Stimulated activated CD4-positive, alpha-beta T cell treated with anti-CD3 and anti-CD28 coated beads, TNF-alpha, amount 100 ng/mL, for 48 hours (primary cell): Measurements from ENCODE around the gene DEF6.

Experiments
- DNase-seq, 3 donors: peaks; one replicate each; pipeline ENCODE4 v3.0.0-alpha.2; 2020; ENCODE audit warnings: low read depth in 3 of 3

DEF6 gene

DNA sequence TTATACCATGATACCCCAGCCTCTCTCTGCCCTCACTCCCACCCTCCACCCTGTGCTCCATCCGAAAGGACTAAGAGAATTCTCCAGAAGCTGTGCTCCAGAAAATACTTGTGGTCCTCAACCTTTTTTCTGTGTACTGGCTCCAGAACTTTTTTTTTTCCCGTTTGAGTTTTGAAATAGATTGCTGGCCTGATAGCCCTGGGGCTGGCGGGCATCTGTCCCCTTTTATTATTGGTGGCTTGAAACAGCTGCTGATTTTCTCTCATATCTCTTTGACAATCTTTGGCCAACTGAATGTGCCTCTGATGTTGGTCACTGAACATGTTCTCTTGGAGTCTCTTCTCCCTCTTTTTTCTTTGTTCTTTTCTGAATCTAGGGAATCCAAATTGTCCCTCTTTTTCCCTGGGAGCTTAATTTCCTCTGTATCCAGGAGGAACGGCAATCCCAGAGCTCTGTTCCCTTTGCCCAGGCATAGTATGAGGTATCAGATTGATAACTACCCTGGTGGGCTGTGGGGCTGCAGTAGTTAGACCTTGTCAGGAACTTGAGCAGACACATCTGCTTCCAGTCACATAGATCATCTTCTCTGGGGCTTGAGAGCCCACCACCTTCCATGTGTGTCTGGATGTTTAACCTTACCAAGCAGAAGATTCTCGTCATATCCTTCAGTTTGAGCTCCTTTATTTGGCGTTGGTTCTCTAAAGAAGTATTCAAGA, 46.4 kb downstream of the DEF6 start:
- DNase-seq = no peak

DNA sequence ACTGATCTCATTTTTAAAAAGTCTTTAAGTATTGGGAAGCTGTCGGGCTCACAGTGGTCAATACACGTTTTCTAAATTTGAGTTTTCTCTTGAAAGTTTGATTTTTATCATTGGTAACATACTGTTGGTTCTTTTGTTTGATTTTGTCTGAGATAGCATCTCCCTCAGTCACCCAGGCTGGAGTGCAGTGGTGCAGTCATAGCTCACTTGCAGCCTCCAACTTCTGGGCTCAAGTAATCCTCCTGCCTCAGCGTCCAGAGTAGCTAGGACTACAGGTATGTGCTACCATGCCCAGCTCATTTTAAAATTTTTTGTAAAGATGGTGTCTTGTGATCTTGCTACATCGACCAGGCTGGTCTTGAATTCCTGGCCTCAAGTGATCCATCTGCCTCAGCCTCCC, 53.8 kb downstream of the DEF6 start:
- DNase-seq = no peak

DNA sequence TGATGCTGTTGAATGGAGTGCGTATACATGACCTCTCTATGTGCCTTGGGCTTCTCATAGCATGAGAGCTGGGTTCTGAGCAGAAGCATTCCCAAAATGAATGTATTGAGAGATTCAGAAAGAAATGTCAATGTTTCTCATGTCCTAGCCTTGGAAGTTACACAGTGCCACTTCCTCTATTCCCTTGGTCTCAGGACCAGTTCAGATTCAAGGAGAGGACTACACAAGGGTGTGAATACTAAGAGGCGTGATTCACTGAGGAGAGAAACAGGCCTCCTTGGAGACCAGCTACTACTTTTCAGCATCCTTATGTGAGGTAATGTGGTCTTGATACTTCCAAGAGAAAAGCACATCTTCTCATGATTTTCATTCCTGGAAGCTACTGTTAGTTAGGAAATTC, 55.1 kb downstream of the DEF6 start:
- DNase-seq = no peak

DNA sequence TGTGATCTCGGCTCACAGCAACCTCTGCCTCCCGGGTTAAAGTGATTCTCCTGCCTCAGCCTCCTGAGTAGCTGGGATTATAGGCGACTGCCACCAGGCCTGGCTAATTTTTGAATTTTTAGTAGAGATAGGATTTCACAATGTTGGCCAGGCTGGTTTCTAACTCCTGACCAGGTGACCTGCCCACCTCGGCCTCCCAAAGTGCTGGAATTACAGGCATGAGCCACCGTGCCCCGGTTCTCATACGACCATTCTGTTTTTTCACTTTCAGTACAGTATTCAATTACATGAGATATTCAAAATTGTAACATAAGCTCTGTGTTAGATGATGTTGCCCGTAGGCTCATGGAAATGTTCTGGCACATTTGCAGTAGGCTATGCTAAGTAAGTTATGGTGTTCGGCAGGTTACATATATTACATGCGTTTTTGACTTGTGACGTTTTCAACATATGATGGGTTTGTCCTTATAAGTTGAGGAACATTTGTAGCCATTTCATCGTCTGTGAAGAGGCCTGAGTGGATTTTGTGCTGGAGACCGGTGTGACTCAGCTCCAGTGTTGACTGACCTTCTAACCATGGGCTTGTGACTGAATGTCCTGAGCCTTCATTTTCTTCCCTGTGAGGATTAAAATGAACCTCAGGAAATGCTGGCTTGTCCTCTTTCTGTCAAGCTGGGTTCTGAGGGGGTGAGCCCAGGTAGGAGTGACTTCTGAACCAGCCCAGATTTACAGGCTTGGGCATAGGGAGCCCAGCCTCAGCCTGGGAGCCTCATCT, 56.9 kb downstream of the DEF6 start:
- DNase-seq = no peak

DNA sequence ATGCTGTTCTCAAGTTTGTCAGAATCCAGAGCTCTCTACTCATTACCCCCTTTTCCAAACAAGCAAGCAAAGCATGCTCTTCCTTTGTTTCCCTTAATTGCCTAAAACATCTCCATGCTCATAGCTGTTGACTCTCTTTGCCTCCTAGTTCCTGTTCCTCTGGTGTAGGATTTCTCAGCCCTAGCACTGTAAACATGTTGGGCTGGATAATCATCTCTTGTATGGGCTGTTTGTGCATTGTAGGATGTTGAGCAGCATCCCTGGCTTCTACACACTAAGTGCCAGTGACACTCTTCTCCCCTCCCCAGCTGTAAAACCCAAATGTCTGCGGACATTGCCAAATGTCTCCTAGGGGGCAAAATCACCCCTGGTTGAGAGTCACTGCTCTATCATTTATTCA, 58.8 kb downstream of the DEF6 start:
- DNase-seq = no peak

DNA sequence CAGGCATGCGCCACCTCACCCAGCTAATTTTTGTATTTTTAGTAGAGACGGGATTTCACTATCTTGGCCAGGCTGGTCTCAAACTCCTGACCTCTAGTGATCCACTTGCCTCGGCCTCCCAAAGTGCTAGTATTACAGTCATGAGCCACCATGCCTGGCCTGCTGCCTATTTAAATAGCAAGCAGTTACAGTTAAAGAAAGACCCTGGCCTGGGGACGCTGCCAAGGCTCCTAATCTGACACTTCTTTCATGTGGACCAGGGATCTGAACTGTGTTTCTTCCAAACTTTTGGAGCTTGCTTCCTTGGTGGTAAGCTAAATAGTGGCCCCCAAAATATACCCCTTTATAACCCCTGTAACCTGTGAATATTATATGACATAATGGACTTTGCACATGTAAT, 60.1 kb downstream of the DEF6 start:
- DNase-seq = no peak

DNA sequence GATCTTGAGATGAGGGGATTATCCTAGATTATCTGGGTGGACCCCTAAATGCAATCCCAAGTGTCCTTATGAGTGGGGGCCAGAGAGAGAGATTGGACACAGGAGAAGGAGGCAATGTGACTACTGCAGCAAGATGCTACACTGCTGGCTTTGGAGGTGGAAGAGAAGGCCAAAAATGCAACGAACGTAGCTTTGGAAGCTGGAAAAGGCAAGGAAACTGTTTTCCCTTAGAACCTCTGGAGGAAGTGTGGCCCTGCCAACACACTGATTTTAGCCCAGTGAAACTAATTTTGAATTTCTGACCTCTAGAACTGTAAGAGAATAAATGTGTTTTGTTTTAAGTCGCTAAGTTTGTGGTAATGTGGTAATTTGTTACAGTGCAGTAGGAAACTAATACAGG, 60.5 kb downstream of the DEF6 start:
- DNase-seq = no peak

DNA sequence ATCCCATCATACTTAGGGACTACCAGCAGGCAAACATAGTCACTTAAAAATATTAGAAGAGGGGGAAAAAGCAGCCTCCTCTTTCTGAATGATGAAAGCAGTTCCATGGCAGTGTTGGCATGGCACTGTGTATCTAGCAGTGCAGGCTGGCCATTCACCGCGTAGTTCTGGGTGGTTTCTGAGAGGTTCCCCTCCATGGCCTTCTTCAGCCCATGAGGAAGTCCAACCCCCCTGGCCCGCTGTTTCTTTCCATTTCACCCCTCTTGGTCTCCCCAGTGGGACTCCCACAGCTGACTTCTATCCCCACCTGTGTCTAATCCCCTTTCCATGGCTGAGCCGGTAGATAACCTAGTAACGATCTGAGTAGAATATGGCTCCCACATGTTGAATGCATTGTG, 61.7 kb downstream of the DEF6 start:
- DNase-seq = no peak

DNA sequence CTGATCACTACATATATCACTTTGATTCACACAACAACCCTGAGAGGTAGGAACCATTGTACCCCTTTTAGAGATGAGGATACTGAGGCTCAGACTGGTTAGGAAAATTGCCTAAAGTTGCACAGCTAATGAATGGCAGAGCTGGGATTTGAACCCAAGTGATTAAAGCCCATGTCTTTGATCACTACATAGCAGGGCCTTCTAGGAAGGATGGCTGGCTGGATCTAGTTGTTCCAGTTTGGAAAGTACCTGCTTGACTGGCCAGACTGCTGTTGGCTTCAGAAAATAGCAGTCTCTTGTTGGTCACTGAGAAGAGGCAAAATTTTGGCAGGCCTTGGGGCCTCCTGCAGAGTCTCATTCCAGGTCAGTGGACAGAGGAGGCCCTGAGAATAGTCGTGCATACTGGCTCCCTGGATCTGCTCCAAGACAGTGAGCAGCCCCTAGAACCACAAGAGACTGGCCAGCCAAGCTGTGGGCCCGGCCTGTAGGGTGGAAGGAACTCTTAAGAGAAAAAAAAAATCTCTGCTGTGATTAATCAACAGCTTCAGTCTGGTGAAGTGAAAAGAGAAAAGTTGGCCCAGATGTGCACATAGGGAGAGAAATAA, 62.2 kb downstream of the DEF6 start:
- DNase-seq = no peak

DNA sequence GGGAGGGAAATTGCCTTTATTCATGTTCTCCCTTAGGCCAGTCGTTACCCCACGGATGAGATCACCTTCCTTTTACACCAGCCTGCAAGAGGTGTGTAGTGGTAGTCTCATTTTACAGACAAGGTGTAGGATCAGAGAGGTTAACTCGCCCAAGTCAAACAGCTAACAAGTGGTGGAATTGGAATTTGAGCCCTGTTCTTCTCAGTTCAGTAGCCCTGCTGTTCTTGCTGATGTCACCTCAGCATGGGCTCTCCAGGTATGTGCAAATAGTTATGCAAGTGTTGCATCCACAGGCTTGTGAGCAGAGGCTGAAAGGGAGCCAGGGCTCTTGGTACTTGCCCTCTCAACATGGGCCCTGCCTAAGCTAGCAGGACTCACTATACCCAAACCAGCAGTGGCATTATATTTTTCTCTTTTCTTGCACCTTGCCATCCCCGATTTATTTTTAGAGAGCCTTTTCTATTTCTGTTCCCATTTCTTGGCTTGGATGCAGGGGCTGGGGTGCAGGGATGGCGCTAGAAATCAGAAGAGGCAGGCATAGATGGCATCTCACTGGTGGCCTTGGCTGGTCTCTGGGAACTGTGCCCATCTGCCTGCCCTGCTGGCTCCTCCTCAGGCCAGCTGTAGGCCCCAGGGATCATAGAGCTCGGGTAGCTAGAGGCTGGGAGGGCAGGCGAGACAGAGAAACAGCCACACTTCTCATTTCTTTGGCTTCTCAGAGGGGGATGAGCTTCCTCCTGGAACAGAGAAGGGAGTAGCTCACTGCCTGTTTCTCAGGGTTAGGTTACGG, 62.9 kb downstream of the DEF6 start:
- DNase-seq = no peak

DNA sequence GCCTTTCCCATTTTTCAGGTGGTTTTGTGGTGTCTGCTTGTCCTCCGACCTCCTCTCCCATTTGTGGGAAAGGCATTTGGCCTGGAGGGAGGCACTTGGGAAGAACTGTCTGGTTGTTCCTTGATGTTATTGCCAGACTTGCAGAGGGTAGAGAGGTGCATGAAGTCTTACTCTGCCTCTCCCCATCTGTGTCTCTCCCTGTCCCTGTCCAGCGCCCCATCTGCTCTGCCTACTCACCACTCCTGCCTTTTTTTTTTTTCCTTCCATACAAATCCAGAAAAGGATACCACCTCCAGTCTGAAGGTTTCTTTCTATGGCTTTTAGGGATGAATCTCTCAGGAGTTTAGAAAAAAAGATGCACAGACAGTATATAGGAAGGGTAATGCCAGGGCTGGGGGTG, 64.6 kb downstream of the DEF6 start:
- DNase-seq = no peak

DNA sequence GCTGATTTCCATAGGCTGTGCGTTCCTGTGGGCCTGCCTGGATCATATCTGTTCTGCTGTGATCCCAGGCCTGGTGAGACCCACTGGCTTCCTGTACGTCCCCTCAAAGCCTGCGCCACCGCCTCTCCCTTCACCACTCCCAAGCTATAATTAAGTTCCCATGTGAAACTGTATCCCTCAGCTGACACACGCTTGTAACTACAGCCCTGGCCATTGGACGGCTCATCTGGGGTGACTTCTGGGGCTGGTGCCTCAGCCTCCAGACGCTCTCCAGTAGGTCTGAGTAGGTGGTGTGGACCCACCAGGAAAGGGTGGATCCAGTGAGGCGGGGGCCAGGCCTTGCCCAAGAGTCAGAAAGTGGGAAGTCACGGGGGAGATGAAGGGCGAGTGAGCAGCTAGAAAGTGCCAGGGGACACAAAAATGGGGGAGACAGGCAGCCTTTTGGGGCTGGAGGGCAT, 65.7 kb downstream of the DEF6 start:
- no peak for DNase-seq

DNA sequence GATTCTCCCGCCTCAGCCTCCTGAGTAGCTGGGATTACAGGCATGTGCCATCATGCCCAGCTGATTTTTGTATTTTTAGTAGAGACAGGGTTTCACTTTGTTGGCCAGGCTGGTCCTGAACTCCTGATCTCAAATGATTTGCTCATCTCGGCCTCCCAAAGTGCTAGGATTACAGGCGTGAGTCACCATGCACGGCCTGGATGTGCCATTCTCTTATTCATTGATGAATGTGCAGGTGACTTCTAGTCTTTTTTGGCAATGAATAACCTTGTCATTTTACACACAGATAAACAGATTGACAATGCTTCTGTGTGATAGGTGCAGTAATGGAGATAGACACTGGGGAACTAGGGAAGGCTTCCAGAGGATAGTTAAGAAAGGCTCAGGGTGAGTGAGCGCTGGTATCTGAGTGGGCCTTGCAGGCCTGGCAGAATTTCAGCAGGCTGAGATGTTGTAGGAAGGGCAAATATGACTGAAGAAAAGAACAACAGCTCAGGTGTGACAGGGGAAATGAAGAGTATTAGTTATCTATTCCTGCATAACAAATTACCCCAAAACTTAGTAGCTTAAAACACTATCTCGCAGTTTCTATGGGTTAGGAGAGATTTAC, 68.1 kb downstream of the DEF6 start:
- DNase-seq = no peak

DNA sequence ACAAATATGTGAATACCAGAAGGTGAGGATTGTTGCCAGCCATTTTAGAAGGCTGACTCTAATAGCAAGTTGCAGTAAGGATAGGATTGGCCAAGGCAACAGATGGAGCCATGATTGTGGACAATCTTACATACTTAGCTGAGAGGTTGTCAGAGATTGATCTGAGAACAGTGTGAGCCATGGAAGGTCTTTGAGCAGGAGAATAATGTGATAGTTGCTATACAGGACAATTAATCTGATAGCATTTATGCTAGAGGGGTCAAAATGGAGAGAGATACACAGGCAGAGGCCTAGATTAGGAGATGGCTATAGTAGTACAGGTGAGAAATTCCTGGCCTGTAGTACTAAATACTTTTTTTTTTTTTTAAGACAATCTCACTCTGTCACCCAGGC, 68.6 kb downstream of the DEF6 start:
- no peak for DNase-seq

DNA sequence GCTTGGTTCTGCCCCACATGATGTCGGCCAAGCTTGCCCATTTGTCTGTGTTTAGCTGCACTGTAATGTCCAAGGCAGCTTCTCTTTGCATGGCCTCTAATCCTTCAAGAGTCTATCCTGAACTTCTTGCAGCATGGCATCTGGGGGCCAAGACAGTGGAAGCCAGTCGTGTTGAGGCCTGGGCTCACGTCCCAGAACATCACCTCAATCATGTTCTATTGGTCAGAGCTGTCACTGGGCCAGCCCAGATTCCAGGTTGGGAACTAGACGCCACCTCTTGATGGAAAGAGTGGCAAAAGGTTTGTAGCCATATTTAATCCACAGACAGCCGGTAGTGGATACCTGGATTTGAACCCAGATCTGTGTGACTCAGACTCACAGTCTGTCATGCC, 70.0 kb downstream of the DEF6 start:
- DNase-seq = no peak

DNA sequence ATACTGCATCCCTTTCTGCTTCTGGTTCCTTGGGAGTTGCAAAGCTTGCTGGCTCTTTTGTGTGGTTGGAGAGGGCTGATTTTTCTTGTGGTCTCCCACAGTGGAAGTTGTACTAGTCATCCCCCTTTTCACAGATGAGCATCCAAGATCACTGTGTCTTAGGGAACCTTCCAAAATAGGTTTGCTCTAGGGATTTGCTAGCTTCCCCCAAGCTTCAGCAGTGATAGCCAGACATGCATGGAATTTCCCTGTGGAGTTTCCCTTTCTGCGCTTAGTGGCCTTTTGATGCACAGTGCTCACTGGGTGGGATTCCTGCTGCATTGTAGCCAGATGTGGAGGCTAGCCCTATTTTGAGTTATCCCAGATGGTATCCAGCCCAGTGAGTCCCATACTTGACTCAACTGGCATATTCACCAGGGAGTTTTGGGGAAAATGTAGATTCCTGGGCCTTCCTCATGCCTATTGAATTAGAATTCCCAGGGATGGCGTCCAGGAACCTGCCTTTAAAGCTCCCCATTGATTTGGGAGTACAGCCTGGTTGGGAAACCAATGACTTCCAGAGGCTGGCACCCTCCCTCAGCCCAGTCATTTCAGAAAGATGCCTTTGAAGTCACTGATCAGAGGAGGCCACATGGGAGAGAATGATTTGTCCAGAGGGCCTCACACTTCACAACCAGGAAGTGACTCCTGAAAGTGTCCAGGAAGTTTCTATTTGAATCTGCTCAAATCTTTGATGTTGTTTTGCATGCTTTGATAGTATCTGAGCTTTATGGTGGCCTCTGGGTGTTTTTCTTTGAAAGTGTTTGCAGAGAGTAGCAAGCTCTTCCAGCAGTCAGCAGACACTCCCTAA, 70.6 kb downstream of the DEF6 start:
- DNase-seq = peak in 2 of 3 donors; percentile 26 to 32

DNA sequence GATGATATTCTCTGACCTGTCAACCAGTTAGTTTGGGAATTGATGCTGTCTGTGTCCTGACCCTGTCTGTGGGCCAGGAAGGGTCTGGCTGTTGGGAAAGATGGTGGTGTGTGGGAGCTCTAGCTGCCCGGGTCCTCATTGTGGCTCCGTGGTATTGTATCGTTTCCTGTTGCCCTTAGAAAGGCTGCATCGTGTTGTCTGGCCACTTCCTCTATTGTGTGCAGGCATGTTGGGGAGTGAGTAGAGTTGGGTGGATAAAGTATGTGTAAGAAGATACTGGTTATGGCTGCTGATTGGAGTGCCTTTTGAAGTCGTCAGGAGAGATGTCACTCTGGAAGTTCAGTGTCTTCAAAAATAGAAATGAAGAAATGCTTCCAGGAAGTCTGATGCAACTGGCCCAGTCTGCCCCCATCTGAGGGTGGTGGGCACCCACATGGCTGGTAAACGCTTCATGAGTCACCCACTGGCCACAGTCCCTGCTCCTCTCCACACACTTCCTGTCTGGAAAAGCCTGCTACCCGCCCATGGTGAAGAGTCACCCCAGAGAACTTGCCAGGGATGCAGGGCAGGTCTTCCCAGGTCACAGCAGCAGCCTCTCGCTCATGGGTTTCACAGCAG, 72.6 kb downstream of the DEF6 start:
- peak; percentile 10 to 34 (median 29) for DNase-seq

DNA sequence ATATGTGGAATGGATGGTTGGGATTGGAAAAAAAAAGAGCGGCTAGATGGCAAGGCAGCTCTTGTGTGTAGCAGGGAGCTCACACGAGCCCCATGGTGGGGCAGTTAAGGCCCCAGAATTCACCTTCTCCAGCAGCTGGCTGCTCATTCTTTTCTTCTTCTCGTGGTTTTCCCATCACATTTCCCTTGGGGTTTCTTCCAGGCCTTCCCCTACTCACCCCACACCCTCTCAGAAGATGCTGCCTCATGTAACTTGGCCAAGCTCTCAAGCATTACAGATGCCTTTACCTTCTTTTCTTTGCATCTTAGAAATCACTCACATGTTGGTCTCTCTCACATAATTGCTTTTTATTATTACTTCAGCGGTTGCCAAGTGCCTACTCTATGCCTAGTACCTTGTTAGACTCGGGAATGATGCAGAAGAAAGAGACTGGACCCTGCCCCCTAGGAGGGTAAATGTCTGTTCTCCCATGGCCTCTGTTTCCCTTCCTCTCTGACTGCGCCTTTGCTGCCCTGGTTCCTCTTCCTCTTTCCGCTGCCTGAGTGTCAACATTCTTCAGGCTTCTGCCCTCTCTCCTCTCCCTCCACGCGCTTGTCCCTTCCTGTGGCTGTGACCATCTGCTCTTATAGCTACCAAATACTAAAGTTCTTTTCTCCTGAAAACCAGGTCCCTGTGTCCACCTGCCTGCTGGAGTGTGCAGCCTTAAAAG, 73.3 kb downstream of the DEF6 start:
- DNase-seq = no peak
